NCI-H2107 treated with DMSO at 0.1 percent for 48 hours (cell line): ENCODE data around the gene SMARCD3.

Experiments used
- DNase-seq: peaks from one replicate; lab custom pipeline; 2025; ENCODE audit not compliant: unreplicated experiment; lab: John Stamatoyannopoulos, UW

Gene SMARCD3

GRCh38 chr7:151248346-151249033 lies at the start of gene SMARCD3:
Gene SMARCD3 (minus strand): TSS chr7:151248694. CDS start chr7:151248562, 132 bp downstream.
- no peak for DNase-seq

GRCh38 chr7:151296202-151296992 lies 47.9 kb upstream of the SMARCD3 start:
- DNase-seq, result no peak

GRCh38 chr7:151292850-151293249 lies 44.4 kb upstream of the SMARCD3 start:
- DNase-seq, result no peak

GRCh38 chr7:151291206-151291605 lies 42.7 kb upstream of the SMARCD3 start:
- DNase-seq, result no peak

- no peak for DNase-seq
These were observed 41.9 kb upstream of the SMARCD3 start for GRCh38 chr7:151290355-151290760.

- no peak for DNase-seq
These were observed 41.4 kb upstream of the SMARCD3 start for GRCh38 chr7:151289891-151290290.

GRCh38 chr7:151286148-151286547 lies 37.7 kb upstream of the SMARCD3 start:
- DNase-seq, result no peak

GRCh38 chr7:151283302-151283701 lies 34.8 kb upstream of the SMARCD3 start:
- no peak for DNase-seq

GRCh38 chr7:151282111-151282510 lies 33.6 kb upstream of the SMARCD3 start:
- no peak for DNase-seq

GRCh38 chr7:151281686-151282085 lies 33.2 kb upstream of the SMARCD3 start:
- no peak for DNase-seq

GRCh38 chr7:151280388-151281019 lies 32.0 kb upstream of the SMARCD3 start:
- DNase-seq, result no peak

- DNase-seq, result no peak
These were observed 31.4 kb upstream of the SMARCD3 start for GRCh38 chr7:151279868-151280267.

- DNase-seq, result no peak
These were observed 30.5 kb upstream of the SMARCD3 start for GRCh38 chr7:151278949-151279348.

- no peak for DNase-seq
These were observed 29.1 kb upstream of the SMARCD3 start for GRCh38 chr7:151277631-151278030.

GRCh38 chr7:151276666-151277590 lies 28.4 kb upstream of the SMARCD3 start:
- DNase-seq, result peak; percentile 4

GRCh38 chr7:151275813-151276577 lies 27.5 kb upstream of the SMARCD3 start:
- peak; percentile 18 for DNase-seq

- no peak for DNase-seq
These were observed 26.7 kb upstream of the SMARCD3 start for GRCh38 chr7:151274936-151275812.

GRCh38 chr7:151274396-151274795 lies 25.9 kb upstream of the SMARCD3 start:
- DNase-seq, result no peak
